Activated T-helper 1 cell treated with anti-CD3 and anti-CD28 coated beads, Interleukin-2, amount 50 U/mL, for 16 hours (primary cell): ENCODE results near the gene UTP15.

Experiments
- DNase-seq, 2 donors: peaks; one replicate each; pipeline ENCODE4 v3.0.0-alpha.2; 2020; ENCODE audit warnings: low read depth in 1 of 2, low spot score in 1 of 2

The UTP15 gene

GRCh38 chr5:73619606-73620333, 54.2 kb downstream of the UTP15 start:
- DNase-seq: no peak

DNA sequence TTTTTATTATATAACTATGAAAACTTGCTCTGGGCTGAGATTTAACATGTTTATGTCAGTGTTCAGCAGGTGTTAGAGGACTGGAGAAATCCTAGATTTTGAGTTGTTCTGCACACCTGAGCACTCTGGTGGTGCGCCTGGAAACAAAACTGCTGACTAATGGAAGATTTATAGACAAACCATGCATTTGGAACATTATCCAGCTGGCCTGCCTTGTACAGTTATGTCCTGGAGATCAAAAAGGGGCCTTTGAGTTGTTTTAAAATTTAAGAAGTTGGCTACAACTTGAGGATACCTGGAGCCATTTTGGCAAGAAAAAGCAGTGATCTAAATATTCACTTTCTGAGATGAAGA, 54.8 kb downstream of the UTP15 start:
- no peak for DNase-seq

- no peak for DNase-seq
These were observed 57.5 kb downstream of the UTP15 start for GRCh38 chr5:73623060-73623459.

DNA sequence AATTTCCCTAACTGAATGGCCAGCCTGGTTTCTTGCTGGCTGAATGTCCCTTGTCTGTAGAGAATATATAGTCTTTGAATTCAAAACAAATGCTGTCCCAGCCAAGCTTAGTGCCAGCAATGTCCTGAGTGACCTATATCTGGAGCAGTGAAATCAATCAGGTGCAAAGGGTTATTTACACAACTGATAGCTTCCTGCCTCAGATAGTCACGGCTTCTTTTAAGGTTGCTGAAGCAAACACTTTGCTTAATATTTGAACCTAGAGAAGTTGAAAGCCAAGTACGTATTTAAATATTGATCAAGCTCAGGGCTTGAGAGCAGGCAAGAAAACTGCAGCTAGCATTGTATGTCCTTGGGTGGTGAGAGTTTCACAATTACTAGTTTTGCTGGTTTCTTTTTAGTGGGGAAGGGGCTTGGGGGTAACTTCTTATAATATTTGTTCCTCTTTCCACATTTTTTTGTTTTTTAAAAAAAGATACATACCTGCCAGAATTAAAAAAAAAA, 58.4 kb downstream of the UTP15 start:
- no peak for DNase-seq

DNA sequence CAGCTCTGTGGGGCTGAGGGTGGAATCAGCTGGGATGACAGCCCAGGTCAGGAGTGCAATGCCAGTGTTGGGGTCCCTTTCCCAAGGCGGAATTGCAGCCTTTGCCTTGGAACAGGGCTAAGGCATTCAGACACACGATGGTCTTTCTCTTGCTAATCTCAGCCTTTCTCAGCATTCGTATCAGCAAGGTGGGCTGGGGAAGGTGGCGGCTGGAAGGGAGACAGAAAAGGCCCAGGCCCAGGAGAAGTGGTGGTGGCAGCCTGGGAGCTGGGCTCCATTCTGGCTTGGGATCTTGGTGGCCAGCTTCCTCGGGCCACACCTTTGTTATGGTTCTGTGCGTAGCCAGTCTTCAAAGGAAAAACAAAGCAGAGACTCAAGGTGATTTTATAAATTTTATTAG, 59.3 kb downstream of the UTP15 start:
- DNase-seq: no peak

DNA sequence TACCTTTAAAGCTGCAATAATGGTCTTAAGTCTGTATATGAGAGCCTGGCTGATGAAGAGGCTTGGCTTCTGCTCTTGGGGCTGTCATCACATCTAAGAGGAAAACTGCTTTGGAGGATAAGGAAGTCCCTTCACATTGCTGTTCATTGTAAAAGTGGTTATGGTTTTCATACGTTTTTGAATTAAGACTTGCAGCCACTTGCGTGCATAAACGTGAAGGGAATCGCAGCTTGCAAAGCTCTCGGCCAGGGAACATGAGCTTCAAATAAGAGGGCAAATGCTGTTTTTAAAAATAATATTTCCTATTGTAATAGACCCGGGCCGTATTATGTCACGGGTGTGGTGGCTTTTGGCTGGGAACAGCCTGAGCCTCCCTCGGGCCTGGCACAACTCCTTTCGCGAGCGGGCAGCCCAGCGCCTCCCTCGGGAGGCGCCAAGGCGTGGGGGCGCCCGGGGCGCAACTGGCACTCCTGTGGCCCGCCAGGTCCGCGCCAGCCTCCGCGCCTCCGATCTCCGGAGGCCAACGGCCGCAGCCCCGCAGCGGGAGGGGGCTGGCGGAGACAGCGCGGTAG, 59.9 kb downstream of the UTP15 start:
- DNase-seq: no peak

DNA sequence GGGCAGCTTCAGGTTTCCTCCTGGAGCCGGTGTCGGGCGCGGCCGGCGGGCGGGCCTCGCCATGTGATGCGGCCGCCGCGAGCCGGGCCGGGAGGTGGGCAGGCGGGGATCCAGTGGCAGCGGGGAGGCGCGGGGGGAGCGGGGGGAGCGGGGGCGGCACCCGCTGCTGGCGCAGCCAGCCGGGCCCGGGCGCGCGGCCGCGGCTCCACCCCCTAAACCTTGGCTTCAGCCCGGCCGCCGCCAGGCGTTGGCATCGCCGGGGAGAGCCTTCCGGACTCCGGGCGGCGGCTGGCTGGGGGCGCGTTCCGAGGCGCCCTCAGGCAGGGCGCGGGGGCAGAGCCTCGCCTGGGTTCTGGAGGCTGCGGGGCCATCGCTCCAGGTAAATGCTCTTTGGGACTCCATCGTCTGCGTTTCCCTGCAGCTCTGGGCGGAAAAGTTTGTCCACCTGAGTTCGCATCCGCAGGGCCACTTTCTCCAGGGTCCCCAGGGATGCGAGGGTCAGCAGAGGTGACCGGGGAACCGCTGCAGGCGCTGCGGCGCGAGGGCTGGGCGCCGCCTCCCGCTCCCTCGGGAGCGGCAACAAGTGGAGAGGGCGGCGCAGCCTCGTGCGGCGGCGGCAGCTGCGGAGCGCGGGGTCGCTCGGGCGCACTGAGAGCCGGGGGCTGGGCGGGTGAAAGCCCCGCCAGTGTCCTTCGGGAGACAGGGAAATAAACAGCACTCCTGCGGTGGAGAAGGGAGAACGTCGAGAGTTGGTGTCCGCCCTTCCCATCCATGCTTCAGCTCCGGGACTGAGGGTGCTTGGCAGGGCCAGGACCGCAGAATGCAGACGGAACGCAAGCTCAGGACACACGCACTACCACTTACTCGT, 60.6 kb downstream of the UTP15 start, which contains the start of gene ARHGEF28:
Gene ARHGEF28 (plus strand): TSS at position 253 of the 868 bp plus-strand sequence. CDS start 58,656 bp downstream, outside the sequence.
- DNase-seq: no peak

GRCh38 chr5:73626814-73627313, 61.3 kb downstream of the UTP15 start:
- no peak for DNase-seq

- no peak for DNase-seq
These were observed 63.9 kb downstream of the UTP15 start for GRCh38 chr5:73629456-73629855.

GRCh38 chr5:73630765-73631164, 65.2 kb downstream of the UTP15 start:
- no peak for DNase-seq

DNA sequence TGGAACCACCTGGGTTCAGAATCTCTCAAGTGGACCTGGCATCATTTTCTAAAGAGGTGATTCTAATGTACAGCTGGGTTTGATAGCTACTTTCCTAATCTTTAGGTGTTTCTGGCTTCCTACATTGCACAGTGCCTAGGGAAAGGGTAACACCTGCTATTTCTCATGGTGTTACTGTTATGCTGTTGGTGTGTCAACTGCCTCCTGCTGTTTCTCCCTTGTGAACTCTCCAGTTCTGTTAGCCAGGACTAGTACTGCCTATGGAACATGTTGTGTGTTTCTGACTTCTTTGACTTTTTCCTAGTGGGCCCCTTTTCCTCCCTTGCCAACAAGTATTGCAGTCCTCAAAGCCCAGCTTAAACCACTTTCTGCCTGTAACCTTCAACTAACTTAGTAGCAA, 66.0 kb downstream of the UTP15 start:
- DNase-seq: no peak
